AG08395 (cell line): ENCODE data around the gene OCSTAMP.

Experiments used
- DNase-seq: peaks from one replicate; pipeline ENCODE4 v3.0.0; 2012; ENCODE audit warnings: mixed read lengths, low spot score

OCSTAMP gene

DNA sequence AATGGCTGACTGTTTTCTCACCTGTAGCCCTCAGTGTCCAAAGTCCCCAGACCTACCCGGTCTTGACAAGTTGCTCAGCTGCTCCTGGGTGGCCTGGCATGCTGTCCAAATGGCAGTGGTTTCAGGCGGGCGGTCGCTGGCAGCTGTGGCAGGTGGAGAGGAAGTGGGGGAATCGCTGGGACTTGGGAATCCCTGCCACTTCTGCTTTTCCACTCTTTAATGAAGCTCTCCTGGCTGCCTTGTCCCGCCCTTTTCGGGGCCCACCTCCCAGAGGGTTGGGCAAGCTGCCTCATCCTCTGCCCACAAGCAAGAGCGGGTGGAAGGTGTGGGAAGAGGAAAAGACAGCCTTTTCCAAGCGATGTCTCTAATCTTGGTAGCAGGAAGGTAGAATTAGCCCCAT is at the start of gene OCSTAMP:
Gene OCSTAMP (minus strand): TSS at position 194 of the 400 bp plus-strand sequence. CDS start 94 bp downstream, at position 100.
- no peak for DNase-seq

GRCh38 chr20:46599227-46599987 is 49.0 kb upstream of the OCSTAMP start:
- no peak for DNase-seq

GRCh38 chr20:46595933-46596332 is 45.5 kb upstream of the OCSTAMP start:
- no peak for DNase-seq

DNA sequence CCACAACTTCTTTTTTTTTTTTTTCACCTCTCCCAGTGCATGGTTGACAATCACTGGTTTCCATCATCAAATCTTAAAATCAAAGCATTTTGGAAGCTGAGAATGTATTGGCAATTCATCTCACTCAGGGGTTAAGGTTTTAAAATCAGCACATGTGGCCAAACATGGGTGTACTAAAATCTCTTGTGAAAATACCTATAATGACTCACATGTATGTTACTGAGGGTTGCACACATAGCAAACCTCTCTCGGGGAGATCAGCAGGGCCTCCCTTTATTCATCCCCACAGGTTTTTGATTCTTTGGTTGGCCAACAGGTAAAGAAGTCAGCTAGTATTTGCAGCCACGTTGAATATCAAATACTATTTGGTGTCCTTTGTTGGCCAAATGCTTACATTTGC is 44.3 kb upstream of the OCSTAMP start:
- DNase-seq: no peak

- no peak for DNase-seq
Measured at GRCh38 chr20:46592580-46593362, 42.3 kb upstream of the OCSTAMP start.

DNA sequence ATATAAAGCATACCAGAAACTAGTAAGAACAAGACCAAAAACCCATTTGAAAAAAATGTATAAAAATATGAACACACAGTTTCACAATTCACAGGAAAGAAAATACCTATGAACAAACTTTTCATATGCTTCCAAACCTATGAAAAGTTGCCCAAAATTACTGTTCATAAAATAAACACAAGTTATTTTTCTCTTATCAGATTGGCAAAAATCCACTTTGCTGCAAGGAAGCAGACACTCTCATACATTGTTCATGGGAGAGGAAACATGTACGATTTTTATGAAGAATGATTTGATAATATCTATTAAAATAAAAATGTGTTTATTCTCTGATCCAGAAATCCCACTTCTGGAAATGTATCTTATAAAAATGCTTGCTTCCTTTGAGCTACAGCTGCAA is 40.0 kb upstream of the OCSTAMP start:
- no peak for DNase-seq

DNA sequence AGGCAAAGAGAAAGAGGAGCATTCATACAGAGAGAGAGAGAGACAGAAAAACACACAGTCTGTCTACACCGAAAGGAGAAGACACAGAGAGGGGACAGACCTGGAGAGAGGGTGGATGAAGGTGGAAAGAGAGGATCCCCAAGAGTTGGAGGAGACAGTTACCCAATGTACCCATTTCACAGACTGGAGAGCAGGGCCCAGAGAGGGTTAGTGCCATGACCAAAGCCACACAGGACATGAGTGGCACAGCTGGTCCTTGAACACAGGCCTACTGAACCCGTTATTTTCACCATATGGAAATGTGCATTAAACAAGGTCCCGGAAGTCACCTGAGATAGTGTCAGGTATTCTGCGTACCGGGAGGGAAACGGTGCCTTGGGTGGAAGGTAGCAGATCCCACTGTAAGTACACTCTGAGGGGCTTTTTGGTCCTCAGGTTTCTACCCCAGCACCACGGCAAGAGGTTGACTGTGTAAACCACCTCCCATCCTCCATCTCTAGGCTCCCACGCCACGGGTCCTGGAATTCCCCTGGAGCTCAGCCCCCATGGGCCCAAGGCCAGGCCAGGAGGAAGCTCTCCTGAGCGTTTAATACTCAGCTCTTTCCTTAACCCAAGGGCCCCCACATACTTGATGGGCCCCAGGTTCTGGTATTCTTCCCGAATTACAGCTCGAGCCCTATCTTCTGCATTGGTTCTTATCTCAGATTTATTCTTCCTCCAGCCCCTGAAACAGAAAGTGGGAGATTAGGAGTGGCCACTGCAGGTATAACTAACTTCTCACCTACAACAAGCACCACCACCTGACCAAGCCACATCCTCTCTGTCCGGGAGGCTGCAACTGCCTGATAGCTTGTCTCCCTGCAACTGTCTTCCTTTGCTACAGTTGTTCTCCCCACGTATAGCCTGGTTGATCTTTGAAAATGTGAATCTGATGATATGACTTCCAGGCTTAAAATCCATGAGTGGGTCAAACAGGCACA is 38.4 kb upstream of the OCSTAMP start:
- no peak for DNase-seq

- DNase-seq: no peak
Measured at GRCh38 chr20:46587986-46588385, 37.5 kb upstream of the OCSTAMP start.

DNA sequence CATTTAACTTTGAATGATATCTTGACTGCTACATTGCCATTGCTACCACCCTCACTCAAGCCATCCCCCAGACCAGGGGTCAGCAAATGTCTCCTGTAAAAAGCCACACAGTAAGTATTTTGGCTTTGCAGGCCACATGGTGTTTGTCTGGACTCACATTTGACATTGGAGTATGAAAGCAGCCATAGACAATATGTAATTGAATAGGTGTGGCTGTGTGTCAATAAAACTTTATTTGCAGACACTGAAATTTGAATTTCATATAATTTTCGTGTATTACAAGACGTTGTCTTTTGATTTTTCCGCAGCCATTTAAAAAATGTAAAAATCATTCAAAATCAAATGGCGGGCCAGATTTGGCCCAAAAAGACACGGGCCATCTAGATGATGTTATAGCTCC is 36.3 kb upstream of the OCSTAMP start:
- no peak for DNase-seq

DNA sequence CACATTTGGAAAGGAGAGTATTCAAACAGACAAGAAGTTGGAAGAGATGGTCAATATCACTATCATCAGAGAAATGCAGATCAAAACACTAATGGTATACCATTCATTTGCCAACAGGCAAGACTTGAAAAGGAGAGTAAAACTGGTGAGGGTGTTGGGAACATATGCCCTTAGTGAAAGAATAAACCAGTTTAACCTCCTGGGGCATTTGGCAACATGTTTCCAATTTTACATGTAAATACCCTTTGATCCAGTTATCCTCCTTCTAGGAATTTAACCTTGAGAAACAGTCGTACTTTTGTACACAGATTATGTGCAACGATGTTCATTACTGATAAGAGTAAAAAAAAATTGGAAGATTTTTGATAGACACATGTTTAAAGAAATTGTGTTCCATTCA is 34.1 kb upstream of the OCSTAMP start:
- DNase-seq: no peak

GRCh38 chr20:46583411-46584214 is 33.2 kb upstream of the OCSTAMP start:
- DNase-seq: no peak

DNA sequence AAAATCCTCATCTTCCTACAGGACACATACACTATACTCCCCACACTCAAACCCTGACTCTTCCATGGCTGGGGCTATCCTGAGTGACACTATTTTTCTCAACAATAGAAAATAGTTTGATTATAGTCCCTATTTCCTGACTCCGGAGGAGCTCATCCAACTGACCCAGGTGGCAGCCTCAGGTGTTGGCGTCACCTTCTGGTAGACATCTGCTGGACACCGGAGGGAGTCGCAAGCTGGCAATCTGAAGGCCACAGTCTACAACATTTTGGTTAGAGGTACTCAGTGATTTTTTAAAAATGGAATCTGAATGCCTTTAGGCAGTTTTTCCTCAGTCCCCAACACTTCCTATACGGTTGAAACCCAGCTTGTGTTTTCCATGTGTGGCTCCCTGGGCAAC is 32.2 kb upstream of the OCSTAMP start:
- DNase-seq: no peak

DNA sequence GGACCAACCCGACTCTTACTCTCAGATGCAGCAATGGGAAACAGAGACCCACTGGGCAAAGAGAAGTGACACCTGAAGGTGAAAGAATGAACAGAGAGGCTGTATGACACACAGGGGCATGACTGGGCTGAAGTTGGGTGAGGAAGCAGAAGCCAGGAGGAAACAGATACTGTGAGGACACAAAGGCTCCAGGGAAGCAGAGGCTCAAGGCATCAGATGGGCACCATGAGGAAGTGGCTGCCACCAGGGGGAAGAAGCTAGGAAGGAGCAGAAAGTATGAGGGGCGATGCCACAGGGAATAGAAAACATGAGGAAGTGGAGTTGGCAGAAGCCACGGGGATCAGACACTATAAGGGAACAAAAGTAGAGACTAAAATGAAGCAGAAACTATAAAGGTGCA is 30.9 kb upstream of the OCSTAMP start:
- no peak for DNase-seq

DNA sequence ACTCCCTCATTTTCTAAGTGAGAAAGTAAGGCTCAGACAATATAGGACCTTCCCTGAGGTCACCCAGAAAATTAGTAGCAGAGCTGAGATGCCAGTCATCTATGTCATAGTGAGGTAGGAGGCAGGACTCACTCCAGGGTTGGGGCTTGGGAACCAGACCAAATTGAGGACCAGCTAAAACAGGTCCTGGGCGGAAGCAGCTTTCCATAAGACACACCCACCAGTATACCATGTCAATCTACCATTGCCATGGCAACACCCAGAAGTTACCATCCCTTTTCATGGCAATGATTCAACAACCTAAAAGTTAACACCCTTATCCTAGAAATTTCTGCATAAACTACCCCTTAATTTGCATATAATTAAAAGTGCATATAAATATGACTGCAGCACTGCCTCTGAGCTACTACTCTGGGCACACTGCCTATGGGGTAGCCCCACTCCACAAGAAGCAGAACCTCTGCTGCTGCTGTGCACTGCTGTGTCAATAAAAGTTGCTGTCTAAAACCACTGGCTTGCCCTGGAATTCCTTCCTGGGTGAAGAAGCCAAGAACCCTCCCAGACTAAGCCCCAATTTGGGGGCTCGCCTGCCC is 30.3 kb upstream of the OCSTAMP start:
- DNase-seq: no peak

- no peak for DNase-seq
Measured at GRCh38 chr20:46578745-46579144, 28.3 kb upstream of the OCSTAMP start.

- DNase-seq: no peak
Measured at GRCh38 chr20:46576774-46577395, 26.4 kb upstream of the OCSTAMP start.

GRCh38 chr20:46575937-46576461 is 25.5 kb upstream of the OCSTAMP start:
- DNase-seq: no peak

GRCh38 chr20:46575394-46575793 is 24.9 kb upstream of the OCSTAMP start:
- no peak for DNase-seq

DNA sequence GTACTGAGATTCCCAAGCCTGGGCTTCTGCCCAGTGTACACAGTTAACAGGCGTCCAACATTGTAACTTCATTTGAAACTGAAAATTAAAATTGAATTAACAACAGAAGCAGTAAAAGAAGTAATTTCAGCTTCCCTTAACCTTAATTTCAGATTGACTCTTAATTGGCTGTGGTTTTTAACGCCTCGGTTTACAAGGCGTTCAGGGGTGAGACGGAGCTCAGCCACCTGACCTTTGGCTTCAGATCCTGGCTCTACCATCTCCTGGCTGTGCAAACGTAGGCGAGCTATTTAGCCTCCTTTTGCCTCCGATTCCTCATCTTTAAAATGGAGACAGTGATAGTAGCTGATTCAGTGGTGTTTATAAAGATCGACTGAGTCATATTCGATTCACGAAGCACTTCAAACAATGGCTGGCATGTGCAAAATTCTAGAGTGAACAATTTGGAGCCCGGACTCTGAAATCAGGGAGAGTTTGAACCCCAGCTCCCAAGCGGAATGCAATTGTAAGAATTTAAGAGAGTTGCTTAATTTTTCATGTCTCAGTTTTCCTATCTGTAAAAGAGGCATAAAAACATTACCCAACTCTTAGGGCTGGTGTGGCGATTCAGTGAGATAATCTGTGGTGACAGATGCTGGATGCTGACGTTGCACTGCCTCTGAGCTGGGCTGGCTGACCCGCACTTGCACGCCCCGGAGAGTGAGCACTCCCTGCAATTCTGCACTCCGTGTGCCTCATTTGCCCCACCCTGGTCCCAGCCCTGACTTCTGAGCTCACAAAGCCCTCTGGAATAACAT is 23.5 kb upstream of the OCSTAMP start:
- DNase-seq: no peak
